Measurements from ENCODE around the gene DUSP5.
"Not testable (repeated sequence)": the region's sequence is repeated elsewhere in the genome, so short reads cannot be mapped to it uniquely, and the experiment has no call there.

Gene DUSP5

DNA sequence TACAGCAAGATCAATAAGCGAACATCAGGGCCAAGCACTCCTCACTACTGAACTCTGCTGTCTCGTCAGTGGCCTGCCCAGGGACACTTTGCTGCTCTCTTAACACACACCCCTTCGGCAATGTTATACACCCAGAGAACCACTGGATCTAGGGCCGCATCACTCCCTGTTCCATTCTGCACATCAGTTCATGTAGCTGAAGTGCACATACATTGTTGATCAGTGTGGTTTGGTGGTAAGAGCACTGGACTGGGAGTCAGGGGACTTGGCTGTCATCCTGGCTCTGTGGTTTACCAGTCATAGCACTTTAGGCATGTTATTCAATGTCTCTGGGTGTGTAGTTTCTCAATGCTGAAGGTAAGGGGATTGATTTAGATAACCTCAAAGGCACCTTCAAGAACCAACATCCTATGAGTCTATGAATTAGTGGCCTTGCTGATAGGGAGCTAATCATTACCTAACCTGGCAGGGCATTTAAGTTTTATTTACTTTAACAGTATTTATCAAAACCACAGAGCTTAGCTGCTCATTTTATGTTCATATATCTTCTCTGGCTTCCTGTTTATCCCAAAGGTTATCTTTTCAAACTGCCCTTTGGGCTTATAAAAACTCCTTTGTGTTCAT is 24.8 kb downstream of the DUSP5 start:
- DNase-seq: no peak

- DNase-seq: no peak
These were observed 26.0 kb downstream of the DUSP5 start for GRCh38 chr10:110523736-110524135.

DNA sequence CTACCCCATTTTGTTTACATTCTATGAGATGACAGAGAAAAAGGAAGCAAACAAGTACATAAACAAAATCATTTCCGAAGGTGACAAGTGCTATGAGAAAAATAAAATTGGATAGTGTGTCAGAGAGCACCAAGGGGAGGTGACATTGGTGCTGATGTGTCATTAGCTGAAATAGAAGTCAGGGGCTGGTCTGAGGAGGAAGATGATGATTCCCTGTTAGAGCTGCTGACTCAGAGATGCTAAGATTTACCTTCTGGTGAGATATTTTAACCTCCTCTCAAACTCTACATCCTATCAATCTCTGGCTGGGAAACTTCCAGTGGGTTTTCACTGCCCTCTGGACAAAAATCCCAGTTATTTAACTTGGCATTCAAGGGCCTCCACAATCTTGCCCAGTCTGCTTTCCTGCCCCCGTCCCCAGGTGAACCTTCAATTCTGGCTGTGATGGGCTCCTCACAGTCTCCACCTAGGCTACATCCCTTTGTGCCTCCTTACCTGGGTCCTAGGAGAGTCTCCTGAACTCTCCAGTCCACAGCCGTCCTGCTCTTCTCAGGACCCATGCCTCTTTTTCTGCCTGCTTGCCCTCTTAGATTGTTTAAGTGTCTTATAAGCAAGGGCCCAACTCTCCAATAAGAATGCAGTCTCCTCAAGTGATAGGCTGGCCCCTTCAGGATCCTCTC is 26.6 kb downstream of the DUSP5 start:
- no peak for DNase-seq

- no peak for DNase-seq
These were observed 27.1 kb downstream of the DUSP5 start for GRCh38 chr10:110524859-110525232.

GRCh38 chr10:110525349-110526260 is 27.9 kb downstream of the DUSP5 start:
- DNase-seq: peak; percentile 74 to 88

GRCh38 chr10:110527731-110528171 is 30.0 kb downstream of the DUSP5 start:
- peak; percentile 62 to 81 for DNase-seq

DNA sequence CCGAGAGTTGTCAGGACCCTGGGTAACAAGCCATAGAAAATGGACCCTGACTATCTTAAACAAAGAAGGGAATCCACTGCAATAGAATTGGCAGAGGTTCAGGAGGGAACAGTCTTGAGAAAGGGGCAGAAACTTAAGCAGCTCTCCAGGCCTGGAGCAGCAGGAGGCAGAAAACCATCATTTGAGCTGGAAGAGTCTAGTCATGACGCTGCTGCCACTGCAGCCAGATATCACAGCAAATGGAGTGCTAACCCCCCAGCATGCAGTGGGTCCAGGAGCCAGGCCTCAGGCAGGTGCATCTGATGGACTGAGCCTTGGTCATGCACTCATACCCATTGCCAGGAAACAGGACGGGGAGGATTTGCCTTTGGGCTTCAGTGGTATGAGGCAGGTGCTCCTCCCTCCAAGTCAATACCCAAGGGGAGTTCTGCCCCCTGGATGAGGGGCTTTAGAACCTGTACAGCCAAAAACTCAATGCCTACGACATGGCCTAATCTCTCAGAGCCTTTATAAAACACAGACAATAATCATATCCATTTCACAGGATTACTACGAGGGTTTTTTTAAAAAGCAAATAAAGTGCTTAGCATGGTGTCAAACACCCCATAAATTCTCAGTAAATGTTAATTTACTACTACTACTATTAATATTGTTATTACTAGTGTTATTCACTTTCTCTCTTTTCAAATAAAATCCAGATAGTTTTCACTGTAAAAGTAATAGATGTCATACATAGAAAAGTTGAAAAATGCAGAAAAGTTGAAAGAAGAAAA is 30.7 kb downstream of the DUSP5 start:
- DNase-seq: no peak

DNA sequence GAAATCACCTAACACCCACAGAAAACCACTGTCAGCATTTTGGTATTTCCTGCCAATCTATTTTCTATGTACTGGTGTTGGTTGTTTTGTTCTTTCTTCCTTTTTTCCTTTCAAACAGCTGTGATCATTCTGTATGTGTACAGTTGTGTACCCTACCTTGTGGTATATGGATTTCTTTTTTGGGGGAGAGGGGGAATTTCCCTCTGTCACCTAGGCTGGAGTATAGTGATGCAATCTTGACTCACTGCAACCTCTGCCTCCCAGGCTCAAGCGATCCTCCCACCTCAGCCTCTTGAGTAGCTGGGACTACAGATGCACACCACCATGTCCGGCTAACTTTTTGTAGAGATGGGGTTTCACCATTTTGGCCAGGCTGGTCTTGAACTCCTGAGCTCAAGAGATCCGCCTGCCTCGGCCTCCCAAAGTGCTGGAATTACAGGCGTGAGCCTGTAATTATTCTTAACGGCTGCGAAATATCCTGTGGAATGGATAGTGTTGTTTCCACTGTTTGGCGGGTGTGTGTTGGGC is 31.4 kb downstream of the DUSP5 start:
- DNase-seq: not testable (repeated sequence)

DNA sequence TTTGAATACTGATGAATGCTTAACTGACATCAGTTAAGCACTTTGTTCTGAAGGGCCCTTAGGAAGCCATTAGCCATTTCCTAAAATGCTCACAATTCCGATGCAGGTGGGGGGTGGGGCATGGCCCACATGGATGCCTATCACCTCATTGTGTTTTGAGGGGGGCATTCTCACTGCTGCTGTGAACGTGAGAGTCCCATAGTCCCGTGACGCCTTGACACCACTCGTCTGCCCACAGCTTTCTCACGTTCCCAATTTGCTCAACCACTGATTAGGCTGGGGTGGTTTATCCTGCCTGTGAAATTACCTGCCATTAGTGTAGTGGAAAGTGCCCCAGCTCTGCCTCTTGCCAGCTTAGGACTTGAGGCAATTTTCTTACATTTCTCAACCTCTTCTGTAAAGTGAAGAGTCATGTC is 31.9 kb downstream of the DUSP5 start:
- no peak for DNase-seq

GRCh38 chr10:110530131-110530831 is 32.6 kb downstream of the DUSP5 start:
- peak in 1 of 2 donors; percentile 45 for DNase-seq

- no peak for DNase-seq
These were observed 34.0 kb downstream of the DUSP5 start for GRCh38 chr10:110531687-110532086.

- peak in 1 of 2 donors; percentile 44 for DNase-seq
These were observed 34.9 kb downstream of the DUSP5 start for GRCh38 chr10:110532628-110533027.

DNA sequence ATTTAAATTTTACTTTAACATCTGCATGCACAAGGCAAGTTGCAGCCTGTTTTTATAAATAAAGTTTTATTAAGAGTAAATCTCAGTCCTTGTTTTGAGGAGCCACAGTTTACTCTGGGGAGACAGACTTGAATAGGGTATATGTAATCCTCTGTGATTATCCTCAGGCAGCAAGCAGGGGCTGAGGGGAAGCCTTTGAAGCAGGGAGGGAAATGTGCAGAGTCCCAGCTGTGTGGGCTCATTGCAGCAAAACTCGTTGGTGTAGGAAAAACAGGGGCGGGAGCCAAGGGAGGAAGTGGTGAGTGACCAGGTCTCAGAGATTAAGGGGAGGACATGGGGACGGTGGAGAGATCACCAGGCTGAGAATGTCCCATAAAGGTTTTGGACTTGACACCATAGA is 35.4 kb downstream of the DUSP5 start:
- DNase-seq: peak; percentile 73 to 88

DNA sequence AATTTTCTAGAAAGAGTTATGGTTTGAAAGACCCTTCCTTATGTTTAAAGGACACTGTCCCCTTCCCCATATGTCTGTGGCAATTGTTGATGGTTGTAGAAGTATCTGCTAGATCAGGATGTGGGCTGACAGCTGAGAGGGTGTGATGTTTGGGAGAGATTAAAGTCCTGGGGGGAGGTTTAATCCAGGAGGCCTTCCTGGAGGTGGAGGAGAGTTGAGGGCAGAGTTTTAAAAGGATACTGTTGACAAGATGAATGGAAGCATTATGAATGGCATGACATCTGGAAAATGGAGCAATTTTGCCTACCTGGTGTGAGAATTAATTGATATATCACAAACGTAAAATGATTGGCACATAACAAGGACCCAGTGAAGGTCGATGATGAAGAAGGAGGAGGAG is 36.9 kb downstream of the DUSP5 start:
- no peak for DNase-seq

DNA sequence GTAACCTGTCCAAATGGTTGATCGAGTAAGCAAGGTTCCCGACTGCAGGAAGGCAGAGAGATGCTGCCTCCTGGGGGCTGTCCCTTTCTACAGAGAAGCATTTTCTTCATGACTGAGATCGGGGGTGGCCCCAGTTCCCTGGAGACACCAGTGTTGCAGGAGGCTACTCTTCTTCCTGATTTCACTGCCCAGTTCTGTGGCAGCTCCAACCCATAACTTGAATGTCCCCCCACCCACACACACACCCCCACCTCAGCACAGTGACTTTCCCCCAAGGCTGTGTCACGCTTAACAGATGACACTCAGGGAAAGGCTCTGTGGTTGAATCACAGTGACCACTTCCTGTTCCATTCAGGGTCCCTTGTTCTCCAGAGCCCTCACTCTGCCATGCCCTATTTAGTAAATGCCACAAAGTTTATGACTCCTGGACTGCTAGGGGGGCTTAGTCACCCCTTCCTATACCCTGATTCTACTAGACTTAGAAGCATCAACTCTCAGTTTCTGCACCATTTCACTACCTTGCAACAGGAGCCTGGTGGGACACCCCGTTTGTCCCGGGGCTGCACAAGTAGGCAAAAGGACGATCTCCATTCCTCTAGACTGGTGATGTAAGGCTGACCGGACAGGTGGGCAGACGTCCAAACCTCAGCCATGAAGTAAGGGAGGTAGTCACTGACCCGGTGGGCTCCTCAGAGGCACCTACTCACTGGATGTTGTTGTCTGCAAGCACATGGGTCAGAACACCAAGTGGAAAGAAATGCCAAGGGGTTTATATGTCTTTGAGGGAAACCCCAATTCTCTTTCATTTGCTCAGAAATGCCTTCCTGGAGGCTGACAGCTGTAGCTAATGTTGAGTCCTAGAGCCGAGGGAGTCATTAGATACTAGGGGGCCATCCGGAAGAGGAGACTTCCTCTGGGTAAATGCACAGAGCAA is 38.5 kb downstream of the DUSP5 start:
- DNase-seq: peak; percentile 92 to 98

GRCh38 chr10:110539091-110539490 is 41.4 kb downstream of the DUSP5 start:
- DNase-seq: no peak

GRCh38 chr10:110540031-110540430 is 42.3 kb downstream of the DUSP5 start:
- no peak for DNase-seq

GRCh38 chr10:110544958-110545537 is 47.3 kb downstream of the DUSP5 start:
- DNase-seq: peak; percentile 92 to 94

DNA sequence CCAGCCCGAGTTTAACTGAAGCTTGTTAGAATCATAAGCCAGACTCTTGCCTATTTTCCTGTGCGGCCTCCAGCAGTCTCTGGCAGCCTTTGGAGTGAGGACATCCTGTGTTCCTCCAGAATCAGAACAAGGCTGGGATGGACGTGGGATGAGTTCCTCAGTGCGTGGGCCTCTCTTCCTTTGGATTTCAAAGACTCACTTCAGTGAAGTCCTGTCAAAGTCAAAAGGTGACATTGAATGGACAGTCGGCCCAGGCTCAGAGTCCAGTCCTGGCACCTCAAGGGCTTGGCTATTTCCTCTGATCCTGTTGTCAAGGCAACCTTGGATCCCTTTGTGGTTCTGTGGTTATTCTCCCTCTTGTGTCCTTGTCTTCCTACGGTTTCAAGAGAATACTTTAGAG is 48.4 kb downstream of the DUSP5 start:
- peak in 1 of 2 donors; percentile 47 for DNase-seq

GRCh38 chr10:110546499-110547110 is 48.9 kb downstream of the DUSP5 start:
- DNase-seq: peak; percentile 46 to 51

Data from inflammatory macrophage (primary cell).